Right lobe of liver (tissue), 4 donors: ENCODE measurements around the gene FBXO28.

Experiments
- POLR2A ChIP-seq: fragments of 450-650 bp; IDR thresholded peaks from one replicate; pipeline ENCODE4 v1.6.1; 2017; ENCODE audit warnings: antibody characterized with exemption, mild to moderate bottlenecking
- TF ChIP-seq, protein P1 (sequence below), 4 donors: fragments of 200-600 bp in 3 of 4; fragments of 450-650 bp in 1 of 4; IDR thresholded peaks; one replicate each; pipeline versions ENCODE4 v1.5.1 to v1.8.0; 2016 to 2022; ENCODE audit warnings: antibody characterized with exemption in 4 of 4, mild to moderate bottlenecking in 2 of 4
- donor health status: DM: no; HTN: no; CAD: no.
- donor health status: DM: no; HTN: no; CAD: no.
- donor health status: DM: no; HTN: yes; CAD: no.

DNA sequence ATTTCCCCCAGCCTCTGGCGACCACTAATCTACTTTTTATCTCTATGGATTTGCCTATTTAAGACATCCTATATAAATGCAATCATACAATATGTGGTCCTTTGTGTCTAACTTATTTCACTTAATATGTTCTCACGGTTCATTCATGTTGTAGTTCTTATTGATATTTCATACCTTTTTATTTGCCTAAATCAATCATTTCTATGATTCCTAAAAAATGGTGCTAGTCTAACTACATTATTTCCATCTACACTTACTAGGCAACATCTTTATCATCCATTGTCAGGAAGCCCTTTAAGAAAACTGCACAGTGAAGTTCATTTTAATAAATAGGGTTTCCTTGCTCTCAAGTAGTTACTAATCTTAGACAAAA, 380 bp upstream of the FBXO28 start:
- TF ChIP-seq POLR2A = no peak
- TF ChIP-seq, protein P1, sequence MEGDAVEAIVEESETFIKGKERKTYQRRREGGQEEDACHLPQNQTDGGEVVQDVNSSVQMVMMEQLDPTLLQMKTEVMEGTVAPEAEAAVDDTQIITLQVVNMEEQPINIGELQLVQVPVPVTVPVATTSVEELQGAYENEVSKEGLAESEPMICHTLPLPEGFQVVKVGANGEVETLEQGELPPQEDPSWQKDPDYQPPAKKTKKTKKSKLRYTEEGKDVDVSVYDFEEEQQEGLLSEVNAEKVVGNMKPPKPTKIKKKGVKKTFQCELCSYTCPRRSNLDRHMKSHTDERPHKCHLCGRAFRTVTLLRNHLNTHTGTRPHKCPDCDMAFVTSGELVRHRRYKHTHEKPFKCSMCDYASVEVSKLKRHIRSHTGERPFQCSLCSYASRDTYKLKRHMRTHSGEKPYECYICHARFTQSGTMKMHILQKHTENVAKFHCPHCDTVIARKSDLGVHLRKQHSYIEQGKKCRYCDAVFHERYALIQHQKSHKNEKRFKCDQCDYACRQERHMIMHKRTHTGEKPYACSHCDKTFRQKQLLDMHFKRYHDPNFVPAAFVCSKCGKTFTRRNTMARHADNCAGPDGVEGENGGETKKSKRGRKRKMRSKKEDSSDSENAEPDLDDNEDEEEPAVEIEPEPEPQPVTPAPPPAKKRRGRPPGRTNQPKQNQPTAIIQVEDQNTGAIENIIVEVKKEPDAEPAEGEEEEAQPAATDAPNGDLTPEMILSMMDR (IDR thresholded peaks at IDR 0.05) = no peak
